NB4 (cell line): ENCODE data around the gene PTPN3.

Source experiments
- DNase-seq: peaks from one replicate; pipeline ENCODE4 v3.0.0; 2010; ENCODE audit warnings: low read depth
- H3K4me3 ChIP-seq: one replicate; pipeline ENCODE4 v1.5.1; 2011; ENCODE audit warnings: mild to moderate bottlenecking, low read depth, low read length, moderate library complexity
- MYC ChIP-seq: IDR thresholded peaks from 2 replicates; pipeline ENCODE4 v1.6.1; 2011; ENCODE audit warnings: low read depth, low read length
- POLR2A ChIP-seq: IDR thresholded peaks from 2 replicates; pipeline ENCODE4 v1.6.1; 2011; ENCODE audit warnings: mild to moderate bottlenecking; ENCODE audit not compliant: insufficient read length; ENCODE audit errors: extremely low read depth
- TF ChIP-seq, protein P1 (sequence below): IDR thresholded peaks from one replicate; pipeline ENCODE4 v1.5.1; 2012; ENCODE audit warnings: low read depth, low read length
- TF ChIP-seq, protein P2 (sequence below): IDR thresholded peaks from 2 replicates; pipeline ENCODE4 v1.6.1; 2011; ENCODE audit warnings: low read depth, low read length

The PTPN3 gene

DNA sequence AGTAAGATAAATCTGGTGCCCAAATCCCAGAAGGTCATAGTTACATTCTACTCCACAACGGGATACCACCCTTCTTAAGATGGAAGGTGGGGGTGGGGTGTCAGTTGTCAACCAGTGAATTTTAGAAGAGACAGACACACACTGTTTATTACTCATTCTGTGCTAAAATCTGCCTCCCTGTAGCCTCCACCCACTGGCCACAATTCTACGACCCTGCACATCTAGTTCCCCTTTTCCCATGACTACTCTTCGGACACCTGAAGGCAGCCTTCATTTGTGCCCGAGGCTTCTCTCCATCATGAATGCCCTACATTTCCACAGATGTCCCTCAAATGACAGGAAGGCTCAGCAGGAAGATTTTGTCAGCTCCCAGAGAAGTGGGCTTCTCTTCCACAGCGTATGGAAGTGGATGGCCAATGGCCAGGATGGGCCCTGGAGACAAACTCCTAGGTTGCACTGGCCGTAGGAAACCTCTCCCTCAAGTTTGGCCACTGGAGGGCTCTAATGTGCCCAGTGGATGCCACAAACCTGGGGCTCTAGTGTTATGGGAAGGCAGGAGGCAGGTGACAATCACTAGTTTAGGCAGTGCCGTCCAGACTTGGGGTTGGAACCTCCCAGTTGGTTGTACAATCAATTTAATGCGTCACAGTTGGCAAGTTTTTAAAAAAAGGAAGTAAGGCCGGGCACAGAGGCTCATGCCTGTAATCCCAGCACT lies 46.6 kb downstream of the PTPN3 start:
- H3K4me3 ChIP-seq = no peak overlapping the region
- DNase-seq = peak; percentile 74
- TF ChIP-seq, protein P1, sequence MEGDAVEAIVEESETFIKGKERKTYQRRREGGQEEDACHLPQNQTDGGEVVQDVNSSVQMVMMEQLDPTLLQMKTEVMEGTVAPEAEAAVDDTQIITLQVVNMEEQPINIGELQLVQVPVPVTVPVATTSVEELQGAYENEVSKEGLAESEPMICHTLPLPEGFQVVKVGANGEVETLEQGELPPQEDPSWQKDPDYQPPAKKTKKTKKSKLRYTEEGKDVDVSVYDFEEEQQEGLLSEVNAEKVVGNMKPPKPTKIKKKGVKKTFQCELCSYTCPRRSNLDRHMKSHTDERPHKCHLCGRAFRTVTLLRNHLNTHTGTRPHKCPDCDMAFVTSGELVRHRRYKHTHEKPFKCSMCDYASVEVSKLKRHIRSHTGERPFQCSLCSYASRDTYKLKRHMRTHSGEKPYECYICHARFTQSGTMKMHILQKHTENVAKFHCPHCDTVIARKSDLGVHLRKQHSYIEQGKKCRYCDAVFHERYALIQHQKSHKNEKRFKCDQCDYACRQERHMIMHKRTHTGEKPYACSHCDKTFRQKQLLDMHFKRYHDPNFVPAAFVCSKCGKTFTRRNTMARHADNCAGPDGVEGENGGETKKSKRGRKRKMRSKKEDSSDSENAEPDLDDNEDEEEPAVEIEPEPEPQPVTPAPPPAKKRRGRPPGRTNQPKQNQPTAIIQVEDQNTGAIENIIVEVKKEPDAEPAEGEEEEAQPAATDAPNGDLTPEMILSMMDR = peak; percentile 27
- no peak for TF ChIP-seq POLR2A

DNA sequence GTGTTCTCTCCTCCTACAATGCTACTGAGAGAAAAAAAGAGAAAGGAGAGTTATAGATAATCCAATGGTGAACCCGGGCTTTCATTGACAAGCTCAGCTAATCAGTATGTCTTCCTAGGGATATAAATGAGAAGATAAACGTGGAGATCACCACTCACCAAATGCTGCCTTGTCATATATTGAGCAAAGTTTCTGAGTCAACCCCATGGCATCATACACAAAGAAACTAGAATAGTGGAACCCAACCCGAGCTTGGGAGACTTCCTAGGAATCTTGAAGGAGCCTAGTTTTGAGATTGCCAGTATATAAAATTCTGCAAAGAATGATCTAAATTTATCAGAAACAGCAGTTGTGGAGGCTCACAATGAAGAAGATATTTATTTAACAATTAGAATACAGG lies 47.8 kb downstream of the PTPN3 start:
- DNase-seq = no peak
- TF ChIP-seq, protein P1 = no peak
- TF ChIP-seq, protein P2, sequence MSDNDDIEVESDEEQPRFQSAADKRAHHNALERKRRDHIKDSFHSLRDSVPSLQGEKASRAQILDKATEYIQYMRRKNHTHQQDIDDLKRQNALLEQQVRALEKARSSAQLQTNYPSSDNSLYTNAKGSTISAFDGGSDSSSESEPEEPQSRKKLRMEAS = no peak
- no peak for TF ChIP-seq MYC
- TF ChIP-seq POLR2A = no peak
- H3K4me3 ChIP-seq = no peak overlapping the region

DNA sequence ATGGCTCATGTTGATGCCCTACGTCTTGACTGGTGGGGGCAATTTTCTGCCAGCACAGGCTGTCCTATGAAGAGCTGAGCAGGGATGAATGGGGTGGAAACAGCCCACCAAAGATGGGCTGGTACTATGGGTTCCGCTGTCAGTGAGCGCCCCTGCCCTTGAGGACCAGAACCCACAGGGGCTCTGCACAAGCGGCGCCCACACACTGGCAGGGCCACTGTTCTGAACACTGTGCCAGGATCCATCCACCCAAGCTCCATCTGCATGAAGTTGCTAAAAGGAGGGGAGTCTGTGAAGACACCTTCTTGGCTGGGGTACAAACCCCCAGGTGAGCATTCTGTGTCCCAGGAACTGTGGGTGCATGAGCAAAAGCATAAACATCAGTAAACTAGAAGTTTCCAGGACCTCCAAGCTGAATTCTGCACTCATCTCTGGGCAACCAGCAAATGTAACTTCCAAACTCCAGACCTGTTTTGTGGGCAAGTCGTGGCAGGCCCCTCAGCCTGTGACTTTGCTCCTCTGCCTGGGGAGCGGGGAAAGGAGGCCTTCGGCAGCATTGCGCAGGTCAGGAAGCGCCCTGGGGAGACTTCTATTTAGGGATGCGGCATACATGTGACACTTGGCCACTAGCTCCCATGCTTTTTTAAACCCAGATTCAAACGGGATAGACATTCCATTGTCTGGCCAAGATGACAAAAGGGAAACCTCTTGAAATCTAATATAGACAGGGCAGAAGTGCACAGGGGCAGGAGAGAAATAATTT lies 48.9 kb downstream of the PTPN3 start:
- TF ChIP-seq, protein P2 = no peak
- TF ChIP-seq, protein P1 = no peak
- TF ChIP-seq MYC (no peak), POLR2A (no peak)

DNA sequence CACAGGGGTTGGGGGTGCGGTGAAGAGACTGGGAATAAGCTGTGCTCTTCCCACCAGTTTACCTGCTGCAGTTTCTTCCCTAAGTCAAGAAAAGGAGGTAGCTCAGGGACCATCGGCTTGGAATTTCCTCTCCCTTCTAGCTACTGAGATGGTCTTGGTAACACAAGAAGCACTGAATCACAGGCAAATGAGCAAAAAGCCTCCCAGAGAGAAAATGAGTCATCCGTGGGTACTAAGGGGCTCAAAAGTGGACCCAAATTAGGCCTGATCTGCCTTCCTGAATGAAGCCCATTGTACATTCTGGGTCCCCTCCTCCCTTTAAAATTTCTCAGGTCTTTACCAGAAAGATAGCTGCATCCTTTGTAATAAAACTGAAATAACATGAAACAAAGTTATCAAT lies 49.9 kb downstream of the PTPN3 start:
- H3K4me3 ChIP-seq = no peak overlapping the region
- TF ChIP-seq, protein P2 = no peak
- TF ChIP-seq, protein P1 = no peak
- TF ChIP-seq POLR2A (no peak), MYC (no peak)
- DNase-seq = peak; percentile 49

More for the DNA sequence above, 48.9 kb downstream of the PTPN3 start:
- no peak for DNase-seq
- H3K4me3 ChIP-seq = no peak overlapping the region

DNA sequence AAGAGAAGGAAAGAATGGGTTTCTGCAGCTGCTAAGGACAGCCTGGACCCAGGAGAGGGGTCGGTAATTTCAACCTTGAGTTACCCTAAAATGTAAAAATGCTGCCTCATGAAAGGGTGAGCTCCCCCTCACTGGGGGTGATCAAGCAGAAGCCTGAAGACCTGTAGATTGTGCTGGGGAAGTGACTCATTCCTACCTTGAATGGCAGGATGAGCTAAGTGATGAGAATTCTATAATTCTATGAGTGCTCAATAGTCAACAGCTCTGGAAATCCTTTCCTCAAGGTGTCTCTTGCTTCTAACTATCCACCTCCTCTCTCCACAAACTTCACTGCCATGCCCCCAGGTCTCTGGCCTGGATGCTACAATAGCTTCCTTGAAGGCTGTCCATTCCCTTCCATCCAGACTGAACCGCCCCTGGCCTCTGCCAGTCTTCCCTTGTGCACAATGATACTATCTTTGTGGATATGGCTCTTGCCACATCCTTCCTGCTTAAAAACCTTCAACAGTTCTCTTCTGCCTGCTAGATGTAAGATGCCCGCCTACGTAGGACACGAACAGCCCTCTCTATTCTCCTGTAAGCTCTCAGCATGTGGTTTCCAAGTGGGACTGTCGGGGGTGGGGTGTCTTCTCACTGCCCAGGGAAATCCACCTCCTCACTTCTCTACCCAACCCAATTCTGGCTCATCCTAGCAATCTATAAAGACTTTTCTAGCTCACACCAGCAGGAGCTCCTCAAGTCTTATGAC lies 50.6 kb downstream of the PTPN3 start:
- TF ChIP-seq, protein P2 = peak; percentile 37; the same call in 1 of the 2 replicates
- TF ChIP-seq, protein P1 = no peak
- DNase-seq = peak; percentile 80
- no peak overlapping the region for H3K4me3 ChIP-seq
